Heart left ventricle (tissue), 16 donors: ENCODE results near the gene CXCR5. TPM values are rescaled to one million over a fixed set of nuclear protein-coding genes. Genes with fewer than 3 reads are reported as not detected.
A peak's percentile ranks its signal among the peaks of the same experiment; 100 is the strongest.

Experiments used
- ATAC-seq, 4 donors: fragments of 200-7000 bp; cut with Tn5 transposase; one replicate each; pipeline ENCODE4 v1.9.1; 2020 to 2022; ENCODE audit warnings: moderate library complexity in 4 of 4, mild to moderate bottlenecking in 3 of 4, moderate number of reproducible peaks in 1 of 4
- DNase-seq, 5 donors: peaks; one replicate each; pipeline ENCODE4 v3.0.0-alpha.2; 2020
- H3K27ac ChIP-seq, 12 donors: fragments of 200-600 bp; sonication (generic) in 4 of 12; one replicate each; pipeline versions ENCODE4 v1.5.0 to v1.8.0; 2016 to 2022; ENCODE audit warnings: mild to moderate bottlenecking in 2 of 12
- H3K27me3 ChIP-seq, 9 donors: fragments of 200-600 bp; sonication (generic) in 2 of 9; one replicate each; pipeline versions ENCODE4 v1.5.1 to v1.8.0; 2016 to 2022; ENCODE audit warnings: mild to moderate bottlenecking in 3 of 9
- H3K36me3 ChIP-seq, 9 donors: fragments of 200-600 bp; sonication (generic) in 2 of 9; one replicate each; pipeline versions ENCODE4 v1.5.0 to v1.8.0; 2018 to 2022; ENCODE audit warnings: mild to moderate bottlenecking in 2 of 9
- H3K4me1 ChIP-seq, 12 donors: fragments of 200-600 bp; sonication (generic) in 4 of 12; one replicate each; pipeline versions ENCODE4 v1.5.0 to v1.8.0; 2016 to 2022; ENCODE audit warnings: mild to moderate bottlenecking in 3 of 12
- H3K4me3 ChIP-seq, 12 donors: fragments of 200-600 bp; sonication (generic) in 4 of 12; one replicate each; pipeline versions ENCODE4 v1.5.0 to v1.8.0; 2017 to 2022; ENCODE audit warnings: mild to moderate bottlenecking in 9 of 12, moderate library complexity in 4 of 12
- H3K9me3 ChIP-seq, 12 donors: fragments of 200-600 bp; sonication (generic) in 4 of 12; one replicate each; pipeline versions ENCODE4 v1.5.0 to v1.8.0; 2016 to 2022; ENCODE audit warnings: mild to moderate bottlenecking in 1 of 12
- POLR2A ChIP-seq, 2 donors: fragments of 450-650 bp; IDR thresholded peaks; one replicate each; pipeline ENCODE4 v1.6.1; 2017; ENCODE audit warnings: antibody characterized with exemption in 2 of 2, mild to moderate bottlenecking in 2 of 2, moderate library complexity in 2 of 2
- WGBS, 4 donors: extraction: QIAGEN DNeasy Blood & Tissue Kit in 2 of 4; methylation state at CpG; one replicate each; pipeline versions ENCODE4 v1.1.5 to v1.1.7; 2013 to 2018; 5-methylcytosine and 5-hydroxymethylcytosine counted together
- intact Hi-C, 10 donors: fragments of 100-400 bp; cut with DNase I; formaldehyde crosslinking; loops; one replicate each; pipeline versions ENCODE4 v1.11.1 to v1.14.2; 2022
- polyA plus RNA-seq, 2 donors: library from polyadenylated mRNA; stranded (reverse); fragments of 200-250 nt; gene quantifications; one replicate each; pipeline ENCODE4 v1.2.3, GENCODE V29; 2013
- total RNA-seq, 9 donors: library from RNA; depleted of rRNA in 2 of 9; stranded (reverse); fragments of >200 nt in 2 of 9; fragmentation: NEBNext Ultra II Directional in 3 of 9; extraction: Animal tissue kit (Norgen Biotek cat#: 25700) in 3 of 9; gene quantifications; one replicate each; pipeline versions ENCODE4 v1.1.0 to v1.2.4, GENCODE V29; 2016 to 2023
- TF ChIP-seq, protein P1 (sequence below), 12 donors: fragments of 200-600 bp; sonication (generic) in 4 of 12; IDR thresholded peaks; one replicate each; pipeline versions ENCODE4 v1.5.0 to v1.8.0; 2018 to 2022; ENCODE audit warnings: antibody characterized with exemption in 12 of 12, mild to moderate bottlenecking in 5 of 12
- donor health status: ischemic (EF 13 %, LVEDD 7.1; RV severe dilation, severe dysfunction).
- donor health status: healthy with polysubstance abuse.
- donor health status: DM: no; HTN: yes; CAD: no.
- donor health status: DM: no; HTN: no; CAD: no.
- donor health status: ischemic (EF 25% LVEDD 6.9; RV normal size, moderate dysfunction).
- donor health status: ischemic (EF 25% LVEDD 5.7; RV mildly dilated, moderate dysfunction).
- donor health status: healthy.
- donor health status: DM: yes; HTN: yes; CAD: no.
- donor health status: ischemic (EF 35%, LVEDD 5.7; RV mildly dilated, moderate dysfunction).
- donor health status: nonischemic (EF 11% LVEDD 7.7; RV severe dilation, severe dysfunction).
- donor health status: DM: yes; HTN: yes; CAD: no.
- donor health status: PGD.
- donor health status: ischemic (EF 29% LVEDD 5.4; RV normal size, mild dysfunction).
- donor health status: nonischemic (EF 23%, LVEDD 6.1; RV moderate dilation, normal function).

The CXCR5 gene
- total and polyA plus RNA-seq, 11 donors: 0.11 to 0.27 (median 0.25) TPM; not detected in 8

DNA sequence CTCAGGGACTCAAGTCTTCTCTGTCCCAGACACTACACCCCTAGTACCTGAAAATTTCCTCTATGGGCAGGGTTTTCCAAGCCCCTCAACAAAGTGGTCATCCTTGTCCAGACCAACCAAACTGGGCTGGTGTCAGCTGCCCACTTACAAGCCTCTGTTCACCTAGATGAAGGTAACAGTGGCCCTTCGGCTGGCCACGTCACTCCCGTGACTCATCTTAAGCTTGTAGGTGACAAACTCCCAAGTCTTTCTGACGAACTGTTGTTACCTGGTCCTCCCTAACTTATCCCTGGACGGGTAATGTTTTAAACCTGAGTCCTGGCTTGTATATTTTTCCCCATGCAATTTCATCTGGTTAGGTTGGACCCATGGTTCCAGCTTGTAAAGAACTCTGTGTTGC is 4.7 kb downstream of the CXCR5 start:
- ATAC-seq (no peak), DNase-seq (no peak)
- H3K4me1 ChIP-seq: peaks cover 0 to 41% (median 28%) of the 10 kb centered on the region in 12 donors
- no peaks in the 10 kb centered on the region for H3K27me3 ChIP-seq
- no peaks in the 10 kb centered on the region for H3K9me3 ChIP-seq
- H3K36me3 ChIP-seq: no peaks in the 10 kb centered on the region
- H3K27ac ChIP-seq: peak overlapping the region in 5 of 12 donors; percentile 3 to 83 (median 42)
- H3K4me3 ChIP-seq: no peak overlapping the region
- WGBS, 4 donors: 83 to 94% (median 88%) methylated on average over 5 of the region's 5 CpGs
- intact Hi-C loops: no loop called here
- TF ChIP-seq POLR2A (IDR thresholded peaks at IDR 0.05): no peak
- TF ChIP-seq, protein P1, sequence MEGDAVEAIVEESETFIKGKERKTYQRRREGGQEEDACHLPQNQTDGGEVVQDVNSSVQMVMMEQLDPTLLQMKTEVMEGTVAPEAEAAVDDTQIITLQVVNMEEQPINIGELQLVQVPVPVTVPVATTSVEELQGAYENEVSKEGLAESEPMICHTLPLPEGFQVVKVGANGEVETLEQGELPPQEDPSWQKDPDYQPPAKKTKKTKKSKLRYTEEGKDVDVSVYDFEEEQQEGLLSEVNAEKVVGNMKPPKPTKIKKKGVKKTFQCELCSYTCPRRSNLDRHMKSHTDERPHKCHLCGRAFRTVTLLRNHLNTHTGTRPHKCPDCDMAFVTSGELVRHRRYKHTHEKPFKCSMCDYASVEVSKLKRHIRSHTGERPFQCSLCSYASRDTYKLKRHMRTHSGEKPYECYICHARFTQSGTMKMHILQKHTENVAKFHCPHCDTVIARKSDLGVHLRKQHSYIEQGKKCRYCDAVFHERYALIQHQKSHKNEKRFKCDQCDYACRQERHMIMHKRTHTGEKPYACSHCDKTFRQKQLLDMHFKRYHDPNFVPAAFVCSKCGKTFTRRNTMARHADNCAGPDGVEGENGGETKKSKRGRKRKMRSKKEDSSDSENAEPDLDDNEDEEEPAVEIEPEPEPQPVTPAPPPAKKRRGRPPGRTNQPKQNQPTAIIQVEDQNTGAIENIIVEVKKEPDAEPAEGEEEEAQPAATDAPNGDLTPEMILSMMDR (IDR thresholded peaks at IDR 0.05): no peak

DNA sequence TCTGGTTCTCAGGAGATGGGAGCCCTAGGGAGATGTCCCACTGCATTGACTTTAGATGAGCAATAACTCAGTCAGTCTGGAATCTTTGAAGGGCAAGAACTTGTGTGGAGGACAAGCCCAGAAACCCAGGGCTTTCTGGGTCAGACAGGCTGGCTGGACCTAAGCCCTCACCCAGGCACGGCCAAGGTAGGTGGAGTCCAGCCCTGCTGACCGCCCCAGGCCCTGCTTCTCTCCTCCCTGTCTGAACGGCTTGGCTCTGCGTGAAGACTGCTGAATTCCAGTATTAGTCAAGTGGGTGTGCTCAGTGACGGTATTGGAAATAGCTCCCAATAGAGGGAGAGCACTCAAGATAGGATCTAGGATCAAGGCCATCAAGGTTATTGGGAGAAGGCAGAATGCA is 6.1 kb downstream of the CXCR5 start:
- H3K9me3 ChIP-seq: no peaks in the 10 kb centered on the region
- no peaks in the 10 kb centered on the region for H3K27me3 ChIP-seq
- TF ChIP-seq, protein P1 (IDR thresholded peaks at IDR 0.05): no peak
- no peak for TF ChIP-seq POLR2A (IDR thresholded peaks at IDR 0.05)
- peaks cover 0 to 38% (median 28%) of the 10 kb centered on the region in 12 donors for H3K4me1 ChIP-seq
- WGBS, 4 donors: 37 to 80% (median 55%) methylated on average over 4 to 5 of the region's 5 CpGs
- intact Hi-C loops: loop anchor here in 2 of 10 donors (5.0 to 10.0 kb wide), 2 partner anchors 97 to 115 kb away; partner anchors contain the start of gene DDX6 (in 1 of the 2)
- no peaks in the 10 kb centered on the region for H3K36me3 ChIP-seq
- H3K27ac ChIP-seq: peak overlapping the region in 7 of 12 donors; percentile 26 to 83 (median 54)
- DNase-seq (peak; percentile 65 to 85 (median 79)), ATAC-seq (peak; percentile 71 to 85 (median 82))
- no peak overlapping the region for H3K4me3 ChIP-seq

DNA sequence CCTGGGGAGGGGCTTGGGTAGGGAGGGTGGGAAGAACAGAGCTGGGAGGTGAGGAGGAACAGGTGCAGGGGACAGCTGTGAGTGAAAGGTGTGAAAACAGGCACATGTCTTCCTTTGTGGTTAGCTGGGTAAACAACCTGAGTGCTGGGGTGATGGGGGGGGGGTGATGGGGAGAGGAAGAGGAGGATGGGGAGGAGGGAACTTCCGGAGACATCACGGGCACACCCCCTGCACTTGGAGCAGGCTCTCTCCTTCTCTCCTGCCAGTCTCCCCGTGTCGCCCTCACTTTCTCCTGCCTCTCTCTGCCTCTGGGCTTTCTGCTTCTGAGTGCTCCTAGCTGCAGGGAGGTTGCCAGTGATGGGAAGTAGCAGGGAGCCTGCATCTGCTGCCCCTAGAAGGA is 8.8 kb downstream of the CXCR5 start:
- H3K4me3 ChIP-seq: no peak overlapping the region
- intact Hi-C loops: loop anchor here in 2 of 10 donors (5.0 to 10.0 kb wide), 2 partner anchors 100 to 118 kb away; partner anchors contain the start of gene DDX6 (in 1 of the 2)
- 31 to 42% (median 37%) methylated on average over 4 of the region's 4 CpGs for WGBS, 4 donors
- H3K9me3 ChIP-seq: no peaks in the 10 kb centered on the region
- peaks cover 0 to 48% (median 25%) of the 10 kb centered on the region in 12 donors for H3K4me1 ChIP-seq
- ATAC-seq: no peak
- peak overlapping the region in 1 of 12 donors; percentile 46 for H3K27ac ChIP-seq
- no peak for DNase-seq
- TF ChIP-seq, protein P1 (IDR thresholded peaks at IDR 0.05): no peak
- no peak for TF ChIP-seq POLR2A (IDR thresholded peaks at IDR 0.05)
- H3K36me3 ChIP-seq: peaks cover 0 to 12% (median 6%) of the 10 kb centered on the region in 9 donors
- H3K27me3 ChIP-seq: no peaks in the 10 kb centered on the region

DNA sequence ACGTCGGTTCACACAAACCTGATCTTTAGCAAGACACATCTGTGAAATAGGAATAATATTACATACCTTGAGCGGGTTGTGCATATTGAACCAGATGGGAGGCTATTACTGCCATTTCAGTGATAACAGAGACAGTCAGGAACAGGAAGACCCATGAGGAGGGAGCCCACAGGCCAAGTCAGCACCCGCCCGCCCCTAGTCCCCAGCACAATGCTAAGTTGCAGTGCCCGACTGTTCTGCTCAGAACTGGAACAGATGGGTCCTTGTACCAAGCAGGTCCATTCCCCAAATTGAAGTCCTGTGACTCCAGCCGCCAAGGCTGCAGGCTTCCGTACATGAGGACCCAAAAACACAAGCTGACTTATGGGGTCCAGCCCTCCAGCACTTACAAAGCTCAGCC is 9.3 kb downstream of the CXCR5 start:
- WGBS, 4 donors: 73 to 76% (median 76%) methylated on average over 8 of the region's 8 CpGs
- no peak for ATAC-seq
- H3K4me3 ChIP-seq: no peak overlapping the region
- H3K27ac ChIP-seq: peak overlapping the region in 1 of 12 donors; percentile 46
- DNase-seq: no peak
- peaks cover 0 to 13% (median 7%) of the 10 kb centered on the region in 9 donors for H3K36me3 ChIP-seq
- no peak for TF ChIP-seq POLR2A (IDR thresholded peaks at IDR 0.05)
- TF ChIP-seq, protein P1 (IDR thresholded peaks at IDR 0.05): no peak
- H3K27me3 ChIP-seq: no peaks in the 10 kb centered on the region
- H3K9me3 ChIP-seq: no peaks in the 10 kb centered on the region
- peaks cover 0 to 43% (median 21%) of the 10 kb centered on the region in 12 donors for H3K4me1 ChIP-seq
- intact Hi-C loops: loop anchor here in 2 of 10 donors (5.0 to 10.0 kb wide), 2 partner anchors 101 to 118 kb away; partner anchors contain the start of gene DDX6 (in 1 of the 2)
